NB4 (cell line): ENCODE data around the gene TEAD1.

Experiments used
- CTCF ChIP-seq: IDR thresholded peaks from one replicate; pipeline ENCODE4 v1.5.1; 2012; ENCODE audit warnings: low read depth, low read length
- MYC ChIP-seq: IDR thresholded peaks from 2 replicates; pipeline ENCODE4 v1.6.1; 2011; ENCODE audit warnings: low read depth, low read length
- POLR2A ChIP-seq: IDR thresholded peaks from 2 replicates; pipeline ENCODE4 v1.6.1; 2011; ENCODE audit warnings: mild to moderate bottlenecking; ENCODE audit not compliant: insufficient read length; ENCODE audit errors: extremely low read depth

GRCh38 chr11:12725055-12725862 lies 51.0 kb downstream of the TEAD1 start:
- TF ChIP-seq POLR2A (no peak), CTCF (no peak), MYC (no peak)
